K562 (cell line): ENCODE results near the gene ACP5. TPM values are rescaled to one million over a fixed set of nuclear protein-coding genes. Genes with fewer than 3 reads are reported as not detected.
A peak's percentile ranks its signal among the peaks of the same experiment; 100 is the strongest.

Experiments used
- ARNT ChIP-seq, 2 experiments: fragments of 450-650 bp; IDR thresholded peaks; 2 replicates each; pipeline ENCODE4 v1.6.1; 2016; ENCODE audit warnings: mild to moderate bottlenecking in 1 of 2
- DMBX1 ChIP-seq: fragments of 250-450 bp; sonication (Bioruptor Pico); IDR thresholded peaks from 2 replicates; pipeline ENCODE4 v1.8.0; 2022; ENCODE audit warnings: inconsistent platforms, mild to moderate bottlenecking, moderate library complexity, borderline replicate concordance
- ELF2 ChIP-seq: fragments of 250-450 bp; sonication (Bioruptor Pico); IDR thresholded peaks from 2 replicates; pipeline ENCODE4 v1.5.0; 2021; ENCODE audit warnings: mild to moderate bottlenecking
- ERF ChIP-seq: fragments of 450-650 bp; formaldehyde crosslinking; IDR thresholded peaks from 2 replicates; pipeline ENCODE4 v1.4.0; 2020; ENCODE audit warnings: mild to moderate bottlenecking, mixed read lengths
- FOS ChIP-seq: IDR thresholded peaks from 3 replicates; pipeline ENCODE4 v1.6.1; 2011; ENCODE audit not compliant: insufficient read length; ENCODE audit errors: extremely low read depth
- FOXA3 ChIP-seq, 2 experiments: fragments of 450-650 bp in 1 of 2; sonication (generic) in 1 of 2; formaldehyde crosslinking; IDR thresholded peaks in 1 of 2; conservative IDR thresholded peaks in 1 of 2; 2 replicates each; pipeline versions ENCODE4 v1.4.0 to v1.8.0; 2020 to 2022; ENCODE audit warnings: mild to moderate bottlenecking in 2 of 2, missing genetic modification reagents in 1 of 2
- LEF1 ChIP-seq: fragments of 450-650 bp; IDR thresholded peaks from 2 replicates; pipeline ENCODE4 v1.6.1; 2016; ENCODE audit warnings: mild to moderate bottlenecking
- NCOA4 ChIP-seq: fragments of 450-650 bp; IDR thresholded peaks from 2 replicates; pipeline ENCODE4 v1.6.1; 2018; ENCODE audit warnings: mild to moderate bottlenecking; ENCODE audit not compliant: partially characterized antibody
- NR4A1 ChIP-seq, 2 experiments: fragments of 250-450 bp in 1 of 2; fragments of 450-650 bp in 1 of 2; sonication (Bioruptor Pico) in 1 of 2; IDR thresholded peaks; 2 replicates each; pipeline versions ENCODE4 v1.4.0 to v1.6.1; 2016 to 2020; ENCODE audit warnings: mild to moderate bottlenecking in 2 of 2, missing compliant biosample characterization in 1 of 2, missing genetic modification characterization in 1 of 2, moderate library complexity in 1 of 2
- RBFOX2 ChIP-seq: fragments of 200-400 bp; formaldehyde crosslinking; IDR thresholded peaks from 2 replicates; pipeline ENCODE4 v1.6.1; 2017; ENCODE audit warnings: low read depth, mild to moderate bottlenecking, low read length, moderate library complexity
- RBM14 ChIP-seq: fragments of 200-400 bp; formaldehyde crosslinking; IDR thresholded peaks from 2 replicates; pipeline ENCODE4 v1.6.1; 2018; ENCODE audit warnings: low read depth, mild to moderate bottlenecking, low read length, moderate library complexity, borderline replicate concordance; ENCODE audit not compliant: insufficient read depth
- RCOR1 ChIP-seq, 2 experiments: IDR thresholded peaks; 2 replicates each; pipeline ENCODE4 v1.6.1; 2012; ENCODE audit warnings: low read depth in 2 of 2, low read length in 2 of 2, borderline replicate concordance in 1 of 2, improper control_type of control experiment in 1 of 2
- U2AF2 ChIP-seq: fragments of 200-400 bp; formaldehyde crosslinking; optimal IDR thresholded peaks from 2 replicates; pipeline ENCODE3; 2017; ENCODE audit warnings: low read depth, mild to moderate bottlenecking, low read length
- YBX1 ChIP-seq: fragments of 450-650 bp; IDR thresholded peaks from 2 replicates; pipeline ENCODE4 v1.7.1; 2016; ENCODE audit warnings: mild to moderate bottlenecking
- ZBTB17 ChIP-seq: fragments of 450-650 bp; formaldehyde crosslinking; IDR thresholded peaks from 2 replicates; pipeline ENCODE4 v1.4.0; 2020; ENCODE audit warnings: mild to moderate bottlenecking
- ZNF274 ChIP-seq: IDR thresholded peaks from 2 replicates; pipeline ENCODE4 v1.6.1; 2011; ENCODE audit warnings: low read depth, mild to moderate bottlenecking, low read length, moderate library complexity, borderline replicate concordance
- ZNF354B ChIP-seq: fragments of 250-450 bp; sonication (Bioruptor Pico); IDR thresholded peaks from 2 replicates; pipeline ENCODE4 v1.4.0; 2020
- ZNF57 ChIP-seq: fragments of 450-650 bp; formaldehyde crosslinking; IDR thresholded peaks from 2 replicates; pipeline ENCODE4 v1.4.0; 2020; ENCODE audit warnings: mild to moderate bottlenecking, moderate library complexity
- ZNF668 ChIP-seq: fragments of 250-450 bp; sonication (Bioruptor Pico); IDR thresholded peaks from 2 replicates; pipeline ENCODE4 v1.8.0; 2022; ENCODE audit warnings: mild to moderate bottlenecking, inconsistent platforms
- polyA plus RNA-seq, 8 experiments: library from polyadenylated mRNA; depleted of rRNA in 4 of 8; stranded (reverse) in 5 of 8; unstranded in 3 of 8; fragments of >200 nt; fragmentation: Nextera tagmentation in 2 of 8; fragmentation: Illumina TruSeq in 1 of 8; extraction: Ambion mirVana in 2 of 8; extraction: Trizol in 1 of 8; gene quantifications; 2 replicates each; pipeline versions ENCODE4 v1.2.1 to v1.2.3, GENCODE V29; 2011 to 2014; ENCODE audit warnings: inconsistent platforms in 1 of 8, missing spikeins in 1 of 8
- total RNA-seq, 7 experiments: library from RNA; depleted of rRNA in 6 of 7; stranded (reverse); fragments of >200 nt in 6 of 7; fragmentation: Illumina TruSeq in 2 of 7; extraction: Trizol in 2 of 7; gene quantifications; 2 replicates each; pipeline versions ENCODE4 v1.2.1 to v1.2.3, GENCODE V29; 2011 to 2021; ENCODE audit warnings: low replicate concordance in 1 of 7
- TF ChIP-seq, protein P1 (sequence below), 2 experiments: fragments of 450-650 bp in 1 of 2; sonication (generic) in 1 of 2; formaldehyde crosslinking; conservative IDR thresholded peaks; 2 replicates each; pipeline versions ENCODE4 v1.4.0 to v1.8.1; 2020 to 2022; ENCODE audit warnings: mild to moderate bottlenecking in 1 of 2, missing genetic modification reagents in 1 of 2
- TF ChIP-seq, protein P2 (sequence below), 2 experiments: fragments of 450-650 bp in 1 of 2; sonication (generic) in 1 of 2; formaldehyde crosslinking in 1 of 2; IDR thresholded peaks in 1 of 2; conservative IDR thresholded peaks in 1 of 2; 2 replicates each; pipeline versions ENCODE4 v1.6.1 to v1.8.1; 2016 to 2023; ENCODE audit warnings: mild to moderate bottlenecking in 2 of 2, moderate library complexity in 2 of 2, inconsistent platforms in 1 of 2, missing genetic modification reagents in 1 of 2
- TF ChIP-seq, protein P3 (sequence below): fragments of 450-650 bp; IDR thresholded peaks from 2 replicates; pipeline ENCODE4 v1.7.1; 2018; ENCODE audit warnings: mild to moderate bottlenecking, low read depth; ENCODE audit not compliant: partially characterized antibody
- TF ChIP-seq, protein P4 (sequence below): fragments of 200-400 bp; formaldehyde crosslinking; IDR thresholded peaks from 2 replicates; pipeline ENCODE4 v1.6.1; 2017; ENCODE audit warnings: mild to moderate bottlenecking, low read depth, low read length, moderate library complexity

ACP5 gene
- total and polyA plus RNA-seq, 9 of the 15 experiments (the other 6 are each of a cell fraction or from before 2014, with no cell fraction given): 0.06 to 1.1 (median 0.31) TPM; not detected in 1

DNA sequence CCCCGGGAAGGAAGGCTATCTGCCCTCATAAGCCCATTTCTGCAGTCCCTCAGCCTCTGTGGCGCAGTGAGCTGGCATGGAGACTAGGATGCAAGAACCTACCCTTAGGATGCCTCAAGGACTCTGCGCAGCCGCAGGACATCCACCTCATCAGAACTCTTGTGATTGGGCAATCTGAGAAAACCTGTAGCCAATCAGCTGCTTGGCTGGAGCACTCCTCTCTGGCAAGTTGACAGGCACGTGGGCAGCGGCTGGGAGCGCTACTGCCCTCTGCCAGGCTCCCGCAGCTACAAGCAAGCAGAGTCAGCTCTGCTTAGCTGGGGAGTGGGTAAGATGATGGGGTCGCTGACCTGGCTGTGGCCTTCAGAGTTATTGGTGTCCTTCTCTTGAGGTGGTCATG, 47.0 kb downstream of the ACP5 start (continued):
- TF ChIP-seq NR4A1 (CRISPR knock-in tag; IDR thresholded peaks at IDR 0.05) (no peak), NR4A1 (tag; IDR thresholded peaks at IDR 0.05) (no peak), YBX1 (no peak), RBFOX2 (no peak), LEF1 (no peak), RCOR1 (IDR thresholded peaks at IDR 0.05; ENCODE audit: borderline replicate concordance in 1 of 2, low read depth in 2 of 2, low read length in 2 of 2) (peak in 1 of 2 experiments; percentile 84; a peak in 2 of 4 replicates), ARNT (IDR thresholded peaks at IDR 0.05) (no peak), FOS (peak; percentile 49), ZBTB17 (CRISPR knock-in tag) (no peak), NCOA4 (no peak), ELF2 (CRISPR knock-in tag) (no peak), DMBX1 (no peak), ZNF57 (CRISPR knock-in tag) (no peak), ZNF668 (CRISPR knock-in tag) (no peak), FOXA3 (CRISPR knock-in tag; conservative IDR thresholded peaks at IDR 0.05 in 1 of 2, IDR thresholded peaks at IDR 0.05 in 1 of 2) (no peak), ERF (no peak), ZNF354B (CRISPR knock-in tag) (no peak), RBM14 (no peak), ZNF274 (no peak), U2AF2 (no peak)
- TF ChIP-seq, protein P1, sequence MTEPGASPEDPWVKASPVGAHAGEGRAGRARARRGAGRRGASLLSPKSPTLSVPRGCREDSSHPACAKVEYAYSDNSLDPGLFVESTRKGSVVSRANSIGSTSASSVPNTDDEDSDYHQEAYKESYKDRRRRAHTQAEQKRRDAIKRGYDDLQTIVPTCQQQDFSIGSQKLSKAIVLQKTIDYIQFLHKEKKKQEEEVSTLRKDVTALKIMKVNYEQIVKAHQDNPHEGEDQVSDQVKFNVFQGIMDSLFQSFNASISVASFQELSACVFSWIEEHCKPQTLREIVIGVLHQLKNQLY (CRISPR knock-in tag; conservative IDR thresholded peaks at IDR 0.05): no peak
- TF ChIP-seq, protein P2, sequence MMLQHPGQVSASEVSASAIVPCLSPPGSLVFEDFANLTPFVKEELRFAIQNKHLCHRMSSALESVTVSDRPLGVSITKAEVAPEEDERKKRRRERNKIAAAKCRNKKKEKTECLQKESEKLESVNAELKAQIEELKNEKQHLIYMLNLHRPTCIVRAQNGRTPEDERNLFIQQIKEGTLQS (IDR thresholded peaks at IDR 0.05): no peak
- TF ChIP-seq, protein P2 (CRISPR knock-in tag; conservative IDR thresholded peaks at IDR 0.05): no peak
- TF ChIP-seq, protein P3, sequence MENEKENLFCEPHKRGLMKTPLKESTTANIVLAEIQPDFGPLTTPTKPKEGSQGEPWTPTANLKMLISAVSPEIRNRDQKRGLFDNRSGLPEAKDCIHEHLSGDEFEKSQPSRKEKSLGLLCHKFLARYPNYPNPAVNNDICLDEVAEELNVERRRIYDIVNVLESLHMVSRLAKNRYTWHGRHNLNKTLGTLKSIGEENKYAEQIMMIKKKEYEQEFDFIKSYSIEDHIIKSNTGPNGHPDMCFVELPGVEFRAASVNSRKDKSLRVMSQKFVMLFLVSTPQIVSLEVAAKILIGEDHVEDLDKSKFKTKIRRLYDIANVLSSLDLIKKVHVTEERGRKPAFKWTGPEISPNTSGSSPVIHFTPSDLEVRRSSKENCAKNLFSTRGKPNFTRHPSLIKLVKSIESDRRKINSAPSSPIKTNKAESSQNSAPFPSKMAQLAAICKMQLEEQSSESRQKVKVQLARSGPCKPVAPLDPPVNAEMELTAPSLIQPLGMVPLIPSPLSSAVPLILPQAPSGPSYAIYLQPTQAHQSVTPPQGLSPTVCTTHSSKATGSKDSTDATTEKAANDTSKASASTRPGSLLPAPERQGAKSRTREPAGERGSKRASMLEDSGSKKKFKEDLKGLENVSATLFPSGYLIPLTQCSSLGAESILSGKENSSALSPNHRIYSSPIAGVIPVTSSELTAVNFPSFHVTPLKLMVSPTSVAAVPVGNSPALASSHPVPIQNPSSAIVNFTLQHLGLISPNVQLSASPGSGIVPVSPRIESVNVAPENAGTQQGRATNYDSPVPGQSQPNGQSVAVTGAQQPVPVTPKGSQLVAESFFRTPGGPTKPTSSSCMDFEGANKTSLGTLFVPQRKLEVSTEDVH: no peak
- TF ChIP-seq, protein P4, sequence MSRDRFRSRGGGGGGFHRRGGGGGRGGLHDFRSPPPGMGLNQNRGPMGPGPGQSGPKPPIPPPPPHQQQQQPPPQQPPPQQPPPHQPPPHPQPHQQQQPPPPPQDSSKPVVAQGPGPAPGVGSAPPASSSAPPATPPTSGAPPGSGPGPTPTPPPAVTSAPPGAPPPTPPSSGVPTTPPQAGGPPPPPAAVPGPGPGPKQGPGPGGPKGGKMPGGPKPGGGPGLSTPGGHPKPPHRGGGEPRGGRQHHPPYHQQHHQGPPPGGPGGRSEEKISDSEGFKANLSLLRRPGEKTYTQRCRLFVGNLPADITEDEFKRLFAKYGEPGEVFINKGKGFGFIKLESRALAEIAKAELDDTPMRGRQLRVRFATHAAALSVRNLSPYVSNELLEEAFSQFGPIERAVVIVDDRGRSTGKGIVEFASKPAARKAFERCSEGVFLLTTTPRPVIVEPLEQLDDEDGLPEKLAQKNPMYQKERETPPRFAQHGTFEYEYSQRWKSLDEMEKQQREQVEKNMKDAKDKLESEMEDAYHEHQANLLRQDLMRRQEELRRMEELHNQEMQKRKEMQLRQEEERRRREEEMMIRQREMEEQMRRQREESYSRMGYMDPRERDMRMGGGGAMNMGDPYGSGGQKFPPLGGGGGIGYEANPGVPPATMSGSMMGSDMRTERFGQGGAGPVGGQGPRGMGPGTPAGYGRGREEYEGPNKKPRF: no peak
